Tibial artery (tissue), 4 donors: ENCODE results near the gene MLH3.

Experiments
- DNase-seq, 2 donors: peaks; one replicate each; pipeline ENCODE4 v3.0.0-alpha.2; 2019
- H3K27ac ChIP-seq, 2 donors: fragments of 200-600 bp; sonication (generic) in 1 of 2; 1 replicate in 1 of 2; 2 replicates in 1 of 2; pipeline ENCODE4 v1.5.1; 2018 to 2019; ENCODE audit warnings: mild to moderate bottlenecking in 1 of 2
- H3K27me3 ChIP-seq, 2 donors: fragments of 200-600 bp; sonication (generic) in 1 of 2; one replicate each; pipeline versions ENCODE4 v1.5.1 to v1.6.0; 2016 to 2019
- H3K36me3 ChIP-seq, 3 donors: fragments of 200-600 bp; sonication (generic) in 2 of 3; one replicate each; pipeline ENCODE4 v1.5.1; 2016 to 2019; ENCODE audit warnings: mild to moderate bottlenecking in 2 of 3
- H3K4me1 ChIP-seq, 4 donors: fragments of 200-600 bp; sonication (generic) in 2 of 4; 1 replicate in 3 of 4; 2 replicates in 1 of 4; pipeline ENCODE4 v1.5.1; 2016 to 2019
- H3K4me3 ChIP-seq, 2 donors: fragments of 200-600 bp; sonication (generic) in 1 of 2; 1 replicate in 1 of 2; 2 replicates in 1 of 2; pipeline ENCODE4 v1.5.1; 2018 to 2019; ENCODE audit warnings: mild to moderate bottlenecking in 2 of 2
- H3K9me3 ChIP-seq, 3 donors: fragments of 200-600 bp; sonication (generic) in 1 of 3; one replicate each; pipeline ENCODE4 v1.5.1; 2016 to 2019
- intact Hi-C: fragments of 100-400 bp; cut with DNase I; formaldehyde crosslinking; loops from one replicate; pipeline ENCODE4 v1.15.0; 2023; ENCODE audit warnings: low total_unique reads
- TF ChIP-seq, protein P1 (sequence below), 2 experiments: fragments of 200-600 bp in 1 of 2; fragments of 450-650 bp in 1 of 2; IDR thresholded peaks; one replicate each; pipeline ENCODE4 v1.5.1; 2017 to 2019; ENCODE audit warnings: antibody characterized with exemption in 2 of 2, mild to moderate bottlenecking in 1 of 2, moderate library complexity in 1 of 2

The MLH3 gene

DNA sequence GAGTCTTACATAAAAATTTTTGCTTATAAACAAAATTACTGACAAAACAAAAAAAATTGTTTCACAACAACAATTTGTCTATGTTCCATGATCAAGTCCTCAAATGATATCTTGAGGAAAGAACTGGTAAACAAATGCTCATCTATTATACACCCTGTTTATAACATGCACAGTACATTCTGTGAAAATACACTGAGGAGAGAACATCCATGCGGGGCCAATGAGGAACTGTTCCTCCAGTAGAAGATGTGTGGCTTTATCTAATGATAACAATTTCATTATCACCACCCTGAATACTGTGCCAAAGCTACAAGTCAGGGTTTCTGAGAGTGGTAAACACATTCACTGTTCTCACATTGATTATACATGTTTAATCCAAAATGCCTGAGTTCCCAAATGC, 10.8 kb downstream of the MLH3 start:
- no peak overlapping the region for H3K27ac ChIP-seq
- DNase-seq: no peak
- peaks cover 20 to 64% (median 29%) of the 10 kb centered on the region in 3 donors for H3K36me3 ChIP-seq
- intact Hi-C loops: no loop called here
- H3K27me3 ChIP-seq: no peaks in the 10 kb centered on the region
- no peaks in the 10 kb centered on the region for H3K9me3 ChIP-seq
- H3K4me3 ChIP-seq: no peak overlapping the region
- TF ChIP-seq, protein P1, sequence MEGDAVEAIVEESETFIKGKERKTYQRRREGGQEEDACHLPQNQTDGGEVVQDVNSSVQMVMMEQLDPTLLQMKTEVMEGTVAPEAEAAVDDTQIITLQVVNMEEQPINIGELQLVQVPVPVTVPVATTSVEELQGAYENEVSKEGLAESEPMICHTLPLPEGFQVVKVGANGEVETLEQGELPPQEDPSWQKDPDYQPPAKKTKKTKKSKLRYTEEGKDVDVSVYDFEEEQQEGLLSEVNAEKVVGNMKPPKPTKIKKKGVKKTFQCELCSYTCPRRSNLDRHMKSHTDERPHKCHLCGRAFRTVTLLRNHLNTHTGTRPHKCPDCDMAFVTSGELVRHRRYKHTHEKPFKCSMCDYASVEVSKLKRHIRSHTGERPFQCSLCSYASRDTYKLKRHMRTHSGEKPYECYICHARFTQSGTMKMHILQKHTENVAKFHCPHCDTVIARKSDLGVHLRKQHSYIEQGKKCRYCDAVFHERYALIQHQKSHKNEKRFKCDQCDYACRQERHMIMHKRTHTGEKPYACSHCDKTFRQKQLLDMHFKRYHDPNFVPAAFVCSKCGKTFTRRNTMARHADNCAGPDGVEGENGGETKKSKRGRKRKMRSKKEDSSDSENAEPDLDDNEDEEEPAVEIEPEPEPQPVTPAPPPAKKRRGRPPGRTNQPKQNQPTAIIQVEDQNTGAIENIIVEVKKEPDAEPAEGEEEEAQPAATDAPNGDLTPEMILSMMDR (IDR thresholded peaks at IDR 0.05): no peak
- peaks cover 0 to 15% (median 12%) of the 10 kb centered on the region in 4 donors for H3K4me1 ChIP-seq

DNA sequence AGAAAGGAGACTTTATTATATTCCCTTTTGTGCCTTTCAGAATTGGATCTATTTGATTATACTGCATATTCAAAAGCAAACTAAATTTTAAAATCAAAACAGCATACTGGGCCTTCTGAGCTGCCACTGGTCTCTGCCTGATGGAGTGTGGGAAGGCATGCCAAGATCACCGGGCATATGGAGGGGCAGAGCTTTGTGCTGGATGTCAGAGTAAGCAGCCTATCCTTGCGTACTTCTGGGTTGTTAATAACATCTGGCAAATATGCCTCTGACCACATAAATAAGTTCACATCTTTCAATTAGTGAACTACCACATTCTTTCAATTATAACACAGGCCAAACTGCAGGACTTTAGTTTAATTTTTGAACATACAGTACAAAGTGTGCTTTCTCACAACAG, 18.3 kb downstream of the MLH3 start:
- Histone ChIP-seq H3K27ac (no peak overlapping the region), H3K4me1 (peaks cover 0 to 4% (median 0%) of the 10 kb centered on the region in 4 donors), H3K36me3 (peaks cover 59 to 83% (median 65%) of the 10 kb centered on the region in 3 donors), H3K9me3 (no peaks in the 10 kb centered on the region), H3K27me3 (no peaks in the 10 kb centered on the region), H3K4me3 (no peak overlapping the region)
- TF ChIP-seq, protein P1 (IDR thresholded peaks at IDR 0.05): no peak
- intact Hi-C loops: no loop called here
- no peak for DNase-seq

DNA sequence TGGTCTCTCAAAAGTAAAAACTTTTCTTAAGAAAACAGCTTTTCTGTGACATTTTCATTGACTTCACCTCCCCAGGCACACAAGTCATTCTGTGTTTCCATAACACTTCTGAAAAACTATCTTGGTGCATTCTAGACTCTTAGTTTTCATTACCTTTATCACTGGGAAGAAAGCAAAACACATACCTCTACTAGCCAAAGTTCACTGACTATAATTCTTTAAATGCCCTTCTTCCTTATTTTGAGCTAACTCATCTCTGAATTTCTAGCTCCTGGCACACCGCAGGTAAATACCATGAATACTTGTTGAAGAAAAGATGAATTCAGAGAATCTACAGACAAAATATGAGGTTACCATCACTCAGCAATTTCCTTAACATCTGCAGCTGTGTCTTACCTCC, 21.1 kb downstream of the MLH3 start:
- no peaks in the 10 kb centered on the region for H3K27me3 ChIP-seq

DNA sequence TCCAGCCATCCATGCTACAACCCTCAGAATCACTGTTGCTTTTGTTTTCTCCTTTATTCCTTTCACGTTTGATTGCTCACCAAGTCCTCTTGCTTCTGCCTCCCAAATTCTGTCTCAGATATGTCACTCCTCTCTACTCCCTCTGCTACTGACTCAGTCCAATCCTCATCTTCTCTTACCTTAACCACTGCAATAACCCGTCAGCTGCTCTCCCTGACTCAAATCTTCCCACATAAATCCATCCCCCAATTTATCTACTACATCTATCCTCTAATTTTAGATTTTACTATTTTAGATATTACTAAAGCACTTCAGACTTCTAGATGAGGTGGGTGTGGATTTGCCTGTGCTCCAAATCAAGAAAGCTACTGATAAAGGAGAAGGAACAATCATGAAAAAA, 25.4 kb downstream of the MLH3 start:
- peaks cover 52 to 84% (median 62%) of the 10 kb centered on the region in 3 donors for H3K36me3 ChIP-seq

More for the DNA sequence above, 21.1 kb downstream of the MLH3 start:
- peaks cover 0 to 4% (median 0%) of the 10 kb centered on the region in 4 donors for H3K4me1 ChIP-seq
- H3K27ac ChIP-seq: no peak overlapping the region
- DNase-seq: no peak
- H3K36me3 ChIP-seq: peaks cover 64 to 79% (median 70%) of the 10 kb centered on the region in 3 donors
- no peak overlapping the region for H3K4me3 ChIP-seq
- H3K9me3 ChIP-seq: no peaks in the 10 kb centered on the region
- intact Hi-C loops: no loop called here
- TF ChIP-seq, protein P1 (IDR thresholded peaks at IDR 0.05): no peak

DNA sequence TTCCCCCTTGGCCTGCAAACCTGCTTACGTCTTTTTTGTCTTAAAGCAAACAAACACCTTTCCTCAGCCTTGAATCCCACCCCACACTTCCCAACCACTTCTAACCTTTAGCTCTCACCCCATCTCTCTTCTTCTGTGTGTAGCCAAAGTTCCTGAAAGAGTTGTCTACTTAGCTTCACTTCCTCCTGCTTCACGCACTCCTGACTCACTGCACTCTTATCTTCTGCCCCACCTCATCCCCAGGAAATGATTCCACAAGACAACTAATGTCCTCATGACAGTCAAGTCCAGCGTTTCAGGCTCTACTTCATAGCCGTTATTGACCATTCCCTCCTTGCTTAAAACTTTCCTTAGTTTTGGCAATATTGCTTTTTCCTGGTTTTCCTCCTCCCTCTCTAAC, 26.2 kb downstream of the MLH3 start:
- H3K27ac ChIP-seq: no peak overlapping the region
- no peak for DNase-seq
- intact Hi-C loops: no loop called here

More for the DNA sequence above, 25.4 kb downstream of the MLH3 start:
- Histone ChIP-seq H3K4me3 (no peak overlapping the region), H3K27me3 (no peaks in the 10 kb centered on the region), H3K9me3 (no peaks in the 10 kb centered on the region), H3K27ac (no peak overlapping the region), H3K4me1 (no peaks in the 10 kb centered on the region)
- TF ChIP-seq, protein P1 (IDR thresholded peaks at IDR 0.05): no peak
- DNase-seq: no peak
- intact Hi-C loops: no loop called here

More for the DNA sequence above, 26.2 kb downstream of the MLH3 start:
- Histone ChIP-seq H3K4me3 (no peak overlapping the region), H3K4me1 (no peaks in the 10 kb centered on the region), H3K36me3 (peaks cover 52 to 84% (median 62%) of the 10 kb centered on the region in 3 donors), H3K9me3 (no peaks in the 10 kb centered on the region), H3K27me3 (no peaks in the 10 kb centered on the region)
- TF ChIP-seq, protein P1 (IDR thresholded peaks at IDR 0.05): no peak
